ENCODE measurements around the gene CCR6. TPM values are rescaled to one million over a fixed set of nuclear protein-coding genes. Genes with fewer than 3 reads are reported as not detected.

The CCR6 gene
- total RNA-seq, 2 experiments from 2014 or later = 0.23 TPM; not detected in 1

DNA sequence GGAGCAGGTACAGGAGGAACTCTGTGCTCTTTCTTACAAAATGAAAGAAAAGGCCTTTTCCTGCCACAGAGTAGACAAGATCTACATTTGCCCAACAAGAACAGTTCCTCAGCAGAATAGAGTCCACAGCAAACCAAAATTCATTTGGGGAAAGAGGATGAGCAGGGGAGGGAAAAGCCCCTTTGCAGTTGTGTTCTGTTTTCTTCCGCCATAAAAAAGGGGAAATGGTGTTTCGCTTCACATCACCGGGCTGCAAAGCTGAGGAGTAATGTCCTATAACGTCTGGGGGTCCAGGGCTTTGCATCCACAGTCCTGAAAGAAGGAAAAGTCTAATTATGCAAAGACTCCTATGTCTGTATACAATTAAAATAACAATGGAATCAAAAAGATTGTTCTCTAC is 35.0 kb downstream of the CCR6 start, which contains the start of gene GPR31:
TSS of gene GPR31 (minus strand) at position 118 of the 400 bp plus-strand sequence. CDS start 149 bp downstream, outside the sequence.
- no peak for DNase-seq
- H3K4me1 Mint-ChIP-seq (ENCODE audit: low read depth) = peaks cover 10% of the 10 kb centered on the region
- H3K27me3 Mint-ChIP-seq = no peaks in the 10 kb centered on the region
- no peaks in the 10 kb centered on the region for H3K9me3 Mint-ChIP-seq
- H3K36me3 Mint-ChIP-seq (ENCODE audit: low read depth) = no peaks in the 10 kb centered on the region
- ATAC-seq = no peak
- POLR2A ChIA-PET = no interaction called here
- CTCF ChIA-PET = no interaction called here
- no peak within 1 kb of the TSS for H3K4me3 Mint-ChIP-seq
- TF ChIP-seq, protein P1, sequence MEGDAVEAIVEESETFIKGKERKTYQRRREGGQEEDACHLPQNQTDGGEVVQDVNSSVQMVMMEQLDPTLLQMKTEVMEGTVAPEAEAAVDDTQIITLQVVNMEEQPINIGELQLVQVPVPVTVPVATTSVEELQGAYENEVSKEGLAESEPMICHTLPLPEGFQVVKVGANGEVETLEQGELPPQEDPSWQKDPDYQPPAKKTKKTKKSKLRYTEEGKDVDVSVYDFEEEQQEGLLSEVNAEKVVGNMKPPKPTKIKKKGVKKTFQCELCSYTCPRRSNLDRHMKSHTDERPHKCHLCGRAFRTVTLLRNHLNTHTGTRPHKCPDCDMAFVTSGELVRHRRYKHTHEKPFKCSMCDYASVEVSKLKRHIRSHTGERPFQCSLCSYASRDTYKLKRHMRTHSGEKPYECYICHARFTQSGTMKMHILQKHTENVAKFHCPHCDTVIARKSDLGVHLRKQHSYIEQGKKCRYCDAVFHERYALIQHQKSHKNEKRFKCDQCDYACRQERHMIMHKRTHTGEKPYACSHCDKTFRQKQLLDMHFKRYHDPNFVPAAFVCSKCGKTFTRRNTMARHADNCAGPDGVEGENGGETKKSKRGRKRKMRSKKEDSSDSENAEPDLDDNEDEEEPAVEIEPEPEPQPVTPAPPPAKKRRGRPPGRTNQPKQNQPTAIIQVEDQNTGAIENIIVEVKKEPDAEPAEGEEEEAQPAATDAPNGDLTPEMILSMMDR (IDR thresholded peaks at IDR 0.05) = no peak
- no peak within 1 kb of the TSS for H3K27ac Mint-ChIP-seq
- intact Hi-C loops (cut with micrococcal nuclease) = no loop called here

DNA sequence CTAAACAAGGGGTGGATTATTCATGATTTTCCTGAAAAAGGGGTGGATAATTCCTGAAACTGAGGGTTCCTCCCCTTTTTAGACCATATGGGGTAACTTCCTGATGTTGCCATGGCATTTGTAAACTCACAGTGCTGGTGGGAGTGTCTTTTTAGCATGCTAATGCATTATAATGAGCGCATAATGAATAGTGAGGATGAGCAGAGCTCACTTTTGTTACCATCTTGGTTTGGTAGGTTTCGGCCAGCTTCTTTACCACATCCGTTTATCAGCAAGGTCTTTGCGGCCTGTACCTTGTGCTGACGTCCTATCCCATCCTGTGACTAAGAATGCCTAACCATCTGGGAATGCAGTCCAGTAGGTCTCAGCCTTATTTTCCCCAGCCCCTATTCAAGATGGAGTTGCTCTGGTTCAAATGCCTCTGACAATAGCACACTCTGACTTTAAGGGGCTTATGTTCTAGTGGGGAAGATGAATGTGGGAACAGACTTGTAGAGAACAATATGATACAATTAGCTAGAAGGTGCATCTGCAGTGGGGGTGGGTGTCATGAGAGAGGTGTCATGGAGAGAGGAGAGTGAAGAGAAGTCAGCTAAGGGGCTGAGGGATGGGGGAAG is 39.1 kb downstream of the CCR6 start:
- Mint-ChIP-seq H3K27me3 (no peaks in the 10 kb centered on the region), H3K4me3 (no peak overlapping the region), H3K36me3 (ENCODE audit: low read depth) (no peaks in the 10 kb centered on the region), H3K27ac (no peak overlapping the region), H3K4me1 (ENCODE audit: low read depth) (no peaks in the 10 kb centered on the region), H3K9me3 (no peaks in the 10 kb centered on the region)
- DNase-seq (no peak), ATAC-seq (no peak)
- ChIA-PET POLR2A (no interaction called here), CTCF (interaction anchor here (0.7 kb wide), 1 partner anchor 29 kb away, joined by 3 read pairs; no protein-coding TSS in a partner anchor)
- intact Hi-C loops (cut with micrococcal nuclease) = no loop called here
- TF ChIP-seq, protein P1 (IDR thresholded peaks at IDR 0.05) = no peak

DNA sequence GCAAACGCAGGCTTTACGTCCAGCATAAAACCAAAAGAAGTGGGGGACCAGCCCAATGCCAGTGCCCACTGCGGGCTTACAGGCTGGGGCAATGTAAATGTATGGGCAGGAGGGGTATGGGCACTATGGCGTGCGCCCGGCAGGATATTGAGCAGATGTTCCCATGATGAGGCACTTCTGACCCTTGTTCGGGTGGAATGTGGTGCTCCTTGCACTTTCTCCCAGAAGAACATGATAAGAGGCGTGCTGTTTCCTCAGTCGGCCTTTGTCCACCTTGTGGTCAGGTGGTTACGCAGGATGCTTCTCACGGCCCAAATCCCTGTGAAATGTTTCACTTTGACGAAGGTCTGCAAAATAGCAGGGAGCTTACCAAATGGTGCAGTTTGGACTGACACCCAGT is 39.7 kb downstream of the CCR6 start:
- ChIA-PET POLR2A (no interaction called here), CTCF (no interaction called here)
- H3K27ac Mint-ChIP-seq = no peak overlapping the region
- DNase-seq (no peak), ATAC-seq (no peak)
- no peak overlapping the region for H3K4me3 Mint-ChIP-seq
- H3K27me3 Mint-ChIP-seq = no peaks in the 10 kb centered on the region
- no peaks in the 10 kb centered on the region for H3K36me3 Mint-ChIP-seq (ENCODE audit: low read depth)
- no peaks in the 10 kb centered on the region for H3K9me3 Mint-ChIP-seq
- intact Hi-C loops (cut with micrococcal nuclease) = no loop called here
- no peaks in the 10 kb centered on the region for H3K4me1 Mint-ChIP-seq (ENCODE audit: low read depth)
- TF ChIP-seq, protein P1 (IDR thresholded peaks at IDR 0.05) = no peak

DNA sequence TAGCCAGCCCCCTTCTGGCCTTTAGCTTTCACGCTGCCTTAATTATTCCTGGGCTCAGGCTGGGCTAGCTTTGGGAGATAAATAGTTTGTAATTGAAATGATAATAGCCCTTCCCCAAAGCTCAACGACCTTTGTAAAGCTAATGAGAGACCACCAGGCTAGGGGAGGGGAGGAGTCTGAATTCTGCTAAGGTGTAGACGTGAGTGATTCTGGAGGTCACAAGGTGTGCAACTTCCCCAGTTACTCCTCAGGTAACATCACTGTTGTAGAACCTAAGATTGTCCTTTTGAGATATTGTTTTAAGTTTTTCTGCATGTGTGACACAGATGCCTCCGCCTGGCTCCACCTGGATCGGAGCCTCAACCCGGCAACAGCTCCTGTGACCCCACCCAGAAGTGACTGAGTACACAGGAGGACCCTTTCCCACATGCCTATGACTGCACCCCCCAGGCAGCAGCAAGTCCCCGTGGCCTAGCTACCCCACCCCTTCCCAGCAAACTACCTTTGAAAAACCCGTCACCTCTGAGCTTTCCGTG is 40.6 kb downstream of the CCR6 start:
- Mint-ChIP-seq H3K36me3 (ENCODE audit: low read depth) (no peaks in the 10 kb centered on the region), H3K4me3 (no peak overlapping the region), H3K27ac (no peak overlapping the region), H3K4me1 (ENCODE audit: low read depth) (no peaks in the 10 kb centered on the region), H3K27me3 (no peaks in the 10 kb centered on the region), H3K9me3 (no peaks in the 10 kb centered on the region)
- CTCF ChIA-PET = interaction anchor here (1.3 kb wide), 1 partner anchor 174 kb away, joined by 3 read pairs; no protein-coding TSS in a partner anchor
- intact Hi-C loops (cut with micrococcal nuclease) = no loop called here
- POLR2A ChIA-PET = no interaction called here
- ATAC-seq = no peak
- TF ChIP-seq, protein P1 (IDR thresholded peaks at IDR 0.05) = no peak
- DNase-seq = no peak

DNA sequence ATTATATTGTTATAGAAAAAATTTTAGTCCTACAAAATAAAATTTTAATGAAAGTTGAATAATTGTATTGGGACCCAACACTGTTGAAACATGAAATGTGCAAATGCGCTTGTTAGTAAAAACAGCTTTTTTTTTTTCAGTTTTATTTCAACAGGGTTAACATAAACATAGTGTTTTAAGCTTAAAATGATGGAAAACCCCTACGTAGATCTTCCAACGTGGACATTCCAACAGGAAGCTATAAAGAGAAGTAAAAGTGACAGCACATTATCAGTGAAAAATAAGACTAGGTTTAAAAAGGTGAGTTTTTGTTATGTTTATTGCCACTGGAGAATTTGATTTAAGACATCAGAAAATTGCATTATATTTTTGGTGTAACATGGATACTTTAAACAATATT is 41.4 kb downstream of the CCR6 start:
- ATAC-seq = no peak
- H3K27me3 Mint-ChIP-seq = peaks cover 3% of the 10 kb centered on the region
- H3K9me3 Mint-ChIP-seq = no peaks in the 10 kb centered on the region
- no peak overlapping the region for H3K4me3 Mint-ChIP-seq
- CTCF ChIA-PET = interaction anchor here (1.3 kb wide), 1 partner anchor 175 kb away, joined by 3 read pairs; no protein-coding TSS in a partner anchor
- H3K4me1 Mint-ChIP-seq (ENCODE audit: low read depth) = no peaks in the 10 kb centered on the region
- intact Hi-C loops (cut with micrococcal nuclease) = no loop called here
- no peaks in the 10 kb centered on the region for H3K36me3 Mint-ChIP-seq (ENCODE audit: low read depth)
- TF ChIP-seq, protein P1 (IDR thresholded peaks at IDR 0.05) = no peak
- DNase-seq = no peak
- POLR2A ChIA-PET = no interaction called here
- H3K27ac Mint-ChIP-seq = no peak overlapping the region
